LHCN-M2 (cell line): Measurements from ENCODE around the gene RNF111. TPM values are rescaled to one million over a fixed set of nuclear protein-coding genes. Genes with fewer than 3 reads are reported as not detected.
A peak's percentile ranks its signal among the peaks of the same experiment; 100 is the strongest.
"Not testable (repeated sequence)": the region's sequence is repeated elsewhere in the genome, so short reads cannot be mapped to it uniquely, and the experiment has no call there.

Source experiments
- DNase-seq: peaks from one replicate; pipeline ENCODE4 v3.0.0-alpha.2; 2012; ENCODE audit warnings: low read depth
- total RNA-seq: library from RNA; depleted of rRNA; stranded (reverse); fragments of >200 nt; gene quantifications from 2 replicates; pipeline ENCODE4 v1.2.3, GENCODE V29; 2014

Gene RNF111
- total RNA-seq, 1 experiment from 2014 or later: 22.4 TPM

DNA sequence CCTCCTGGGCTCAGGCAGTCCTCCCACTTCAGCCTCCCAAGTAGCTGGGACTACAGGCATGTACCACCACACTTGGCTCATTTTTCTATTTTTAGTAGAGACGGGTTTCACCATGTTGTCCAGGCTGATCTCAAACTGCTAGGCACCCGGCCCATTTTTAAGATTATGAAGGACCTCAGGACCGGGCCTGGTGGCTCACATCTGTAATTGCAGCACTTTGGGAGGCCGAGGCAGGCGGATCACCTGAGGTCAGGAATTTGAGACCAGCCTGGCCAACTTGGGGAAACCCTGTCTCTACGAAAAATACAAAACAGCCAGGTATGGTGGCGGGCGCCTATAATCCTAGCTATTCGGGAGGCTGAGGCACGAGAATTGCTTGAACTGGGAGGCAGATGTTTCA, 12.8 kb downstream of the RNF111 start:
- DNase-seq: not testable (repeated sequence)

DNA sequence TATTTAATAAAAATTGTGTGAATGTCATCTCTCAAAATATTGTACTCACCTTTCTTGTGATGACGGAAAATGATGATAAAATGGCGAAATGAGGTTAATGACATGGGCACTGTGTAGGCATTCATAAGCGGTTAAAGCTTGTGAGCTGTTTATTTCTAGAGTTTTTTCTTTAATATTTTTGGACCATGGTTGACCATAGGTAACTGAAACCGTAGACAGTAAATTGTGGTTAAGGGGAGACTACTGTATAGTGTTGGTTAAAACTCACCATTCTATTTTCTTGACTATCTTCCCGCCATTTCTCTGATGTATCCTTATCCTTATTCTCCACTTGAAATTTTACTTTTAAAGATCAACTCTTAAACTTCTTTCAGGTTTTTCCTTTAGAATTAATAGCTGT, 14.5 kb downstream of the RNF111 start:
- DNase-seq: no peak

DNA sequence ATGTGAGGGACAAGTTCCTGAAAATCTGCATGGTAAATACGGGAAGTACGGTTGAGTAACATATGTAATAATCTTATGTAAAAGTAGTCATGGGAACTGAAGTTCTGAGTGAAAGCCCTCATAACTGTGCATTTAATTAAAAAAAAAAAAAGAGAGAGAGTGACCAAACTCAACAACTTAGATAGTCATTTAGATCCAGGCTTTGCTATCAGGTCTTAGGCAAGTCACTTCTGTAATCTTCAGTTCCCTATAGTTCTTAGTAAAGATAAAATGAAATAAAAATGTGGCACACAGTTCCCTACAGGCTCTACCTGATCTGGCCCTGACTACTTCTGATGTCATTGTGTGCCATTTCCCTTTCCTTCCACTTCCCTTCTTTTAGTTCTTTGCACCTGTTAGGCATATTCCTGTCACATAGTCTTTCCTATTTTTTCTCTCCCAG, 15.0 kb downstream of the RNF111 start:
- no peak for DNase-seq

DNA sequence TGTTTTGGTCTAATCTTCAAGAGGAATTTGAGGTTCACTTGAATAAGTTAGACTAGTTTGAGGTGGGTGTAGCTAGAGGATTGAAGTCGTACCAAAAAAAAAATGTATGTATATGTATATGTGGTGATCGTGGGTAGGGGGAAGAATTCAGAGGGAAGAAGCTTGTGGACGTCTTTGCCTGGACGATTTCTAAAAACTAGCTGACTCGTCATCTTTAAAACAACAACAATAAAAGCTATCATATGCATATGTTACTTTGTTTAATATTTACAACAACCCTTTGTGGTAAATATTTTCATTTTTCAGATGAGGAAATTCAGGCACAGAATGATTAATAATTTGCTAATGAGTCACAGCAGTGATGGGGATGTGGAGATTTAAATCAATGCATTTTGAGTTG, 18.1 kb downstream of the RNF111 start:
- DNase-seq: no peak

DNA sequence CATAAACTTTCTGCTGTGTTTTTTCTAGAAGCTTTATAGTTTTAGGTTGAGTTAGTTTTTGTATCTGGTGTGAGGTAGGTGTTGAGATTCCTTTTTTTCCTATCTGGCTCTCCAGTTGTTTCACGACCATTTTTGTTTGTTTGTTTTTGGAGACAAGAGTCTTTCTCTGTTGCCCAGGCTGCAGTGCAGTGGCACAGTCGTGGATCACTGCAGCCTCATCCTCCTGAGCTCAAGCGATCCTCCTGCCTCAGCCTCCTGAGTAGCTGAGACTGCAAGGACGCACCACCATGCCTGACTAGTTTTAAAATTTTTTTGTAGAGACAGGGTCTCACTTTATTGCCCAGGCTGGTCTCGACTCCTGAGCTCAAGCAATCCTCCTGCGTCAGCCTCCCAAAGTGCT, 20.6 kb downstream of the RNF111 start:
- no peak for DNase-seq

DNA sequence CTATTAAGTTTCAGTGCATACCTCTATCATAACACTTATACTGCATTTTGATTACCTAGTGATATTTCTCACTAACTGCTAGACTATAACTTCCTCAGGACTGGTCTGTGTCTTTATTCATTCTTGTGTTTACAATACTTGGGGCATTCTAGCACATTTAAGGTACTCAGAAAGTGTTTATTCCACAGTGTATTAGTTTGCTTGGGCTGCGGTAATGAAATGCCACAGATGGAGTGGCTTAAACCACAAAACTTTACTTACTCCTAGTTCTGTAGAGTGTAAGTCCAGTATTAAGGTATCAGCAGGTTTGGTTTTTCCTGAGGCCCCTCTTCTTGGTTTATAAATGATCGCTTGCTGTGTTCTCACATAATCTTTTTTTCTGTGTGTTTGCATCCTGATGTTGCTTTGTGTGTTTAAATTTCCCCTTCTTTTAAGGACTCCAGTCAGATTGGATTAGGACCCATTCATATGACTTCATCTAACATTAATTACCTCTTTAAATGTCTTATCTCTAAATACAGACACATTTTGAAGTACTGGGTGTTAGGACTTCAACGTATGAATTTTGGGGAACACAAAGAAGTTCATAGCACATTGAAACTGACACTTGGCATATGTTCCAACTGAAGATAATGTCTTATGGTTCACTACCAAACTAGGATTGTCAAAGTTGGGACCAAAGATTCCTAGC, 23.9 kb downstream of the RNF111 start:
- no peak for DNase-seq

DNA sequence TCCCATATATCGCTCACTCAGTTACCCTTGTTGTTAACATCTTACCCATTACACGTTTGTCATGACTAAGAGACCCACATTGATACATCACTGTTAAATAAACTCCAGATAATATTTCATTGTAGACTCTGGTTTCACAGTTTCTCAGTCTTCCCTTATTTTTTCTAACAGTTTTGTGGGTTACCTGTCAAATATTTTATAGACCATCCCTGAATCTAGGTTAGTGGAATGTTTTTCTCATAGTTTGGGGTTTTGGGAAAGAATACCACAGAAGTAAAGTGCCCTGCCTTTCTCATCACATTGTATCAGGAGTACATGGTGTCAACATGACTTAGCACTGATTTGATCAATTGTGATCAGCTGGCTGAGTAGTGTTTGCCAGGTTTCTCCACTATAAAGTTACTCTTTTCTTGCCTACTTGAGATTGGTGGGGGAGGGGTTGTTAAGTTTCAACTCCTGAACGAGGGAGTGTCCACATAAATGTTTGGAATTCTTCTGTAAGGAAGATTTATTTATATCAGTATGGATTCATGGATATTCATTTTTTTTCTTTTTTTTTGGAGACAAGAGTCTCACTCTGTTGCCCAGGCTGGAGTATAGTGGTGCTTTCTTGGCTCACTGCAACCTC, 25.9 kb downstream of the RNF111 start:
- peak; percentile 24 for DNase-seq

DNA sequence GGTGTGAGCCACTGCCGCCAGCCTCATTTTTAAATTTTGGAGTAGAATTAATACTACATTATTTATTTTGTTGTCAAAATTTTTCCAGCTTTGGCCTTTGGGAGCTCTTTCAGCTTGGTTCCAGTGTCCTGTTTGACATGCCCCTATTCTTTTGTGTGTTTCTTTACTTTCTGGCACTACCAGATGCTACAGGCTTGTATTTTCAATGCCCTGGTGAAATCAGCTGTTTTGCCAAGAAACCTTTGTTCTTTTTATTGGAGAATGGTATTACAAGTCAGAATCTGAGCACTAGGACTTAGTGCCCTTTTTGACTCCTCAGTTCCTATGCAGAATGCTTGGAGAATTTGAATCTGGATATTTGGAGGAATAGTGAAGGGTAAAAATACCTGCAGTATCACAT, 26.6 kb downstream of the RNF111 start:
- DNase-seq: no peak

DNA sequence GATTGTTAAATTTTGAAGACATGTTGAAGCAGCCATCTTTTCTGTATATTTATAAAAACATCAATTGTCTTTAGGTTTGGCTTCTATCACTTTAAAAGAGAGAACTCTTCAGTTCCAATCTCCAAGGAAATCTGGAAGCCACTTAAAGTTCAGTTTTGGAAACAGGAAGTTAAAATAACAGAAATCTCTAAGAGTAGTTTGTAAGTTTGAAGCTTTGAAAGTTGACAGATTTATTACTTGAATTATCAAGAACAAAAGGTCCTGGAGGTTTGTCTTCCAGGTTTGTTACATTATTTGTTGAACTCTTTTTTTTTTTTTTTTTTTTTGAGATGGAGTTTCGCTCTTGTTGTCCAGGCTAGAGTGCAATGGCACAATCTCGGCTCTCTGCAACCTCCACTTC, 30.0 kb downstream of the RNF111 start:
- no peak for DNase-seq

DNA sequence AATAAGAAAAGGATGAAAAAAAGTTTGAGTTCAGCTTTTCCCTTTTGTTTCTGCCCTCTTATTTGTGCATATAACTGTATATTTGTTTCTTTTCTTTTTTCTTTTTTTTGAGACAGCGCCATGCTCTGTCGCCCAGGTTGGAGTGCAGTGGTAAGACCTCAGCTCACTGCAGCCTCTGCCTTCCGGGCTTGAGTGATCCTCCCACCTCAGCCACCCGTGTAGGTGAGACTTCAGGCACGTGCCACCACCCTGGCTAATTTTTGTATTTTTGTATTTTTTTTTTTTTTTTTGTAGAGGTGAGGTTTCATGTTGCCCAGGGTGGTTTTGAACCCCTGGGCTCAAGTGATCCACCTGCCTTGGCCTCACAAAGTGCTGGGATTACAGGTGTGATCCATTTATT, 31.4 kb downstream of the RNF111 start:
- DNase-seq: no peak

DNA sequence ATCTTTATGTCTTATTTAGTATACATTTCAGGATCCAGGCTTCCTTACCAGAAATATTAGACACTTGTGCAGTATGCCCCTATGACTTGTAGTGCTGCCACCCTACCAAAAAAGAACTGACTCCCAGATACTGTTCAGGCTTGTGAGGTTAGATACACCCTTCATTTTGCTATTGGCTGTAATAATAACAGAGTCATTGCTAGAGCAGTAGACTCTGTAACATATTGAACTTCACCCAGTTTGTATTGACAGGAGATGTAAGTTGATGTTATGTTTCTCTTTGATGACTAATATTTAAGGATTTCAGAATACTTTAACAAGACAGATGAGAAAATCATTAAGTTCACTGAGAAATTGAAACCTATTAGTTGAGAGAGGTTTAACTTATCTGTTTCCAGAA, 32.9 kb downstream of the RNF111 start:
- no peak for DNase-seq

DNA sequence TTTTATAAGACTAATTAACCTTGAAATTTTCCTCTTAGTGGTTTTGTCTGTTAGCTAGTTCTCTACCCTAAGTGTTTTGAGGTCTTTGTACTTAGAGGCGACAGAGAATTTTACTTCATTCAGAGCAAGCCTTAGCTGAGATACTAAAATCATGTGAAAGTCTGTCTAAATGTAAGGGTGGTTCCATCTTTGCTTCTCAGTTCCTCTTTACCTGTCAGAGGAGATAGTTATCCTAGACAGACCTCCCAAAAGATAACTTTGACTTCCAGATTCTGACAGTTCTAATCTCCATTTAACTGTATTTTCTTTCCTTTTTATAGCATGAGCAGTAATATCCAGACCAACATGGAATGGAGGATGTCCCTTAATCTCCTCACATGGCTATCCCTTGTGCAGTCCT, 34.7 kb downstream of the RNF111 start:
- no peak for DNase-seq

DNA sequence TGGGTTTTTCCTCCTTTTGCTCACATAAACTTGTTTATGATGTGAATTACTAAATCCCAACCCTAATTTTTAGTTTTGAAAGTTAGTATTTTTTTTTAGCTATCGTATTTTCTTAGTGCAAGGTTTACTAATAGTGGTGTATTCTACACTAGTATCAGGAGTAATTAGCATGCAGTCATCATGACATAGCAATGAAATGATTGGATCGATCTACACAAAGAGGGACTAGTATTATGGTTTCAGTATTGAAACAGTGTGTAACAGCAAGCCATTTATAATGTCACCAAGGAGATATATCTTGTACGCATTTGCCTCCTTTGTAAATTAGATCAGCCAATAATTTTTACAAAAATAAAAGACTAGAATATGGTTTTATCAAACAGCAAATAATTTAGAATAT, 38.7 kb downstream of the RNF111 start:
- no peak for DNase-seq

DNA sequence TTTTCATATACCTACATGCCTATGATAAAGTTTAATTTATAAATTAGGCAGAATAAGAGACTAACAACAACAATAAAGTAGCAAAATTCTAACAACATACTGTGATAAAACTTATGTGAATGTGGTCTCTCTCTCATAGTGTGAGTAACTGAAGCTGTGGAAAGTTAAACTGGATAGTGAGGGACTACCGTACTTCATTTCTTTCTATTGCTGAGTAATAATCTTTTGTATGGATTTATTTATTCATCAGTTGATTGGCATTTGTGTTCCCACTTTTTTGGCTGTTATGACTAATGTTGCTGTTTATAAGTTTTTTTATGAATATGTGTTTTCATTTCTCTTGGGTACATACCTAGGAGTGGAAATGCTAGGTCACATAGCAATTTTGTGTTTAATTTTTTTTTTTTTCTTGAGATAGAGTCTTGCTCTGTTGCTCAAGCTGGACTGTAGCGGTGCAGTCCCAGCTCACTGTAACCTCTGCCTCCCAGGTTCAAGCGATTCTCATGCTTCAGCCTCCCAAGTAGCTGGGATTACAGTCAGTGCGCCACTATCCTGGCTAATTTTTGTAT, 41.0 kb downstream of the RNF111 start:
- peak; percentile 12 for DNase-seq

DNA sequence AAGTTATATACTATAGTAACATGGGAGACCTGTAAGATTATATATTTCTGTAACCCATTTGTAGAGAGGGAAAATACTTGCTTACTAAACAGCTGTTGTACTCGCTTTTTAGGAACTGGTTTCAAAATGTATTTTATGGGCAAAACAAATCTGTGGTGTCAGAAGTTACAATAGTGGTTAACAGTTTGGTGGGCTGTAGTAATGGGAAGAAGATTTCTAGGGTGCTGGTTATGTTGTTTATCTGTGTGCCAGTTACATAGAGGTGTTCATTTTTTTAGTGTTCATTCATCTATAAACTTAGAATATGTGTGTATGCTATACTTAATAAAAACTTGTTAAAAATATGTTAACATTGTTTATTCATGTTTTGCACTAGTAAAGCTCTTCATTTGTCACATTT, 42.1 kb downstream of the RNF111 start:
- DNase-seq: no peak

DNA sequence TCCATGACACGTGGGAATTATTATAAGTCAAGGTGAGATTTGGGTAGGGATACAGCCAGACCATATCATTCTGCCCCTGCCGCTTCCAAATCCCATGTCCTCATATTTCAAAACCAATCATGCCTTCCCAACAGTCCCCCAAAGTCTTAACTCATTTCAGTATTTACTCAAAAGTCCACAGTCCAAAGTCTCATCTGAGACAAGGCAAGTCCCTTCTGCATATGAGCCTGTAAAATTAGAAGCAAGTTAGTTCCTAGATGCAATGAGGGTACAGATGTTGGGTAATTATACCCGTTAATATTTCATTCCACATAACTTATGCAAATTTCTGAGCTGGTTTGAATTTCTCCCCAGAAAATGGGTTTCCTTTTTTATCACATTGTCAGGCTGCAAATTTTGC, 47.7 kb downstream of the RNF111 start:
- no peak for DNase-seq

DNA sequence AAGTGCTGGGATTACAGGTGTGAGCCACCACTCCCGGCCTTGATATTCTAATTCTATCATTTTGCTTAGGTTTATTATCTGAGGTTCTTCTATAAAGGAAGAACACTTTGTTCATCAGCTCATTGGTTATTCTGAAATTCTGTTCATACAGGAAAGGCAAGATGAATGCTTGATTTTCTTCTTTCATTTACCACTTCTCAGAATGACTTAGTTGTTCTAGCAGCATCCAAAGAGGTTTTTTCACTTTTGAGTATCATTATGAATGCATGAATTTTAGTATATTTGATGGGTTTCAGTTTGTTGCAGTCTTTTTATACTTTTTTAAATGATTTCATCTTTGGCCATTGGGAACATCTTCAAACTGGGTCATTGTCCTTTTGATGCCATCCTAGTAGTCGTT, 51.8 kb downstream of the RNF111 start:
- no peak for DNase-seq

DNA sequence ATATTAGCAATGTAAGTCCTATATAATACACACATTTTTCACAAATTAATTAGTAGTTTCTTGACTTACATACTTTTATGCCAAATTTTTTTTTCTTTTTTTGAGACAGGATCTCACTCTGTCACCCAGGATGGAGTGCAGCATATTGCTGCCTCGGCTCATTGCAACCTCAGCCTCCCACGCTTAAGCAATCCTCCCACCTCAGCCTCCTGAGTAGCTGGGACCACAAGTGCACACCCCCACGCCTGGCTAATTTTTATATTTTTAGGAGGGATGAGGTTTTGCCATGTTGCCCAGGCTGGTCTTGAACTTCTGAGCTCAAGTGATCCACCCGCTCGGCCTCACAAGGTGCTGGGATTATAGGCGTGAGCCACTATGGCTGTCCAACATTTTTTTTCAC, 54.6 kb downstream of the RNF111 start:
- DNase-seq: no peak

DNA sequence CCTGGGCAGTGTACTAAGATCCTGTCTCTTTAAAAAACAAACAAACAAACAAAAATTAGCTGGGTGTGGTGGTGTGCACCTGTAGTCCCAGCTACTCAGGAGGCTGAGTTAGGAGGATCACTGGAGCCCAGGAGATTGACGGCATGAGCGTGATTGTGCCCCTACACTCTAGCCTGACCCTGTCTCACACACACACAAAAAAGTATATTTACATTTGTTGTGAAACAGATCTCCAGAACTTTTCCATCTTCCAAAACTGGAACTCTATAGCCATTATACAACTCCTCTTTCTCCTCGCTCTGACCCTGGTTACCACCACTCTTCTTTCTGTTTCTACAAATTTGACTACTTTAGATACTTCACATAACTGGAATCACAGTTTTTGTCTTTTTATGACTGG, 61.4 kb downstream of the RNF111 start:
- no peak for DNase-seq

DNA sequence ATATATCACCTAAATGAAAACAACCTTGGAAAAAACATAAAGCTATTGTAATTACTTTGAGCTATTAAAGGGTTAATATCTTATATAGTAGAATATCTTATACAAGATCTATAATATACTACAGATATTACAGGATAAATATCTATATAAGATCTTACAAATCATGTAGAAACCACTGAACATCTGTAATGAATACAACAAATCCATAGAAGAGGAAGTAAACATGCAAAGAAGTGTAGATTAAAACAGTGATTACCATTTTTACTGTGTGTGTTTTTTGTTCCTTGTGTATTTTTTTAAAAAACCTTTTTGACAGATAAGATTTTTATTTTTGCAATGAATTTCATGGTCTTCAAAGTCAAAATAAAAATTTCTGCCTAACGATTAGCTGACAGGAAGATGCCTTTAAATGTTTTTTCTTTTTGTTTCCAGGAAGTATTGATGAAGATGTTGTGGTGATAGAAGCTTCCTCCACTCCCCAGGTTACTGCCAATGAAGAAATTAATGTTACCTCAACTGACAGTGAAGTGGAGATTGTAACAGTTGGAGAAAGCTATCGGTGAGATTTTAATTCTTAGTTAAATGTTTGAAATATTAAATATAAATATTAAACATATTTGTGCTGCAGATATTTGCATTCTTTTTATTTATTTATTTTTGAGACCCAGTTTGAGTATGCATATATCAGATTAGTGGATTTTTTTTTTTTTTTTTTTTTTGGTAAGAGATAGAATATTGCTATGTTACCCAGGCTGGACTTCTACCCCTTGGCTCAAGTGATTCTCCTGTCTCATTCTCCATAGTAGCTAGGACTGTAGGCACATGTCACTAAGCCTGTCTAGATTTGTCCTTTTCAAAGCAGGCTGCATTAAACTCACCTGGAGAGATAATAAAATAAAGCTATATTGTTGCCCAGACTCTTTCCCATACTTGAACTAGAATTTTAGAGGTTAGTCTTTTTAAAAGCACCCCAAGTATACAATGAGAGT, 64.7 kb downstream of the RNF111 start:
- no peak for DNase-seq

DNA sequence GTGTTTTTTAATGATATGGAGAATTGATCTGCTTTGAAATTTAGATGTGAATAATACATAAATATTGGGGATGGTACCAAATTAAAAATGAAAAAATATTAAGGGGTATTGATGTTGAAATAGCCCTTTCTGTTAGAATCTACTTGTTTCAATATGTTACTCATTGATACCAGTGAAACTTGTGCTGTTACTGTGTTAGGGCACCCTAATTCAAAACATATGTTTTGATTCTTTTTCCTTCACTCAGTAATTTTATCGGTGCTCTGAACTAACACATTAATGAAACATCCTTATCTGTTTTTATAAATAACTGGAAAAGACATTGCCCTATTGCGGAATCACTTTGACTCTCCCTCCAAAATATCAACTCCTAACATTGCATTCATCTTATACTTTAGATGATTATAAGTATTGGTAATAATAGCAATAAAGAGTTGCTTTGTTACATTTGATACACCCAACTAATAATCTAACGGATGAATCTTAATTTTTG, 65.5 kb downstream of the RNF111 start:
- no peak for DNase-seq

DNA sequence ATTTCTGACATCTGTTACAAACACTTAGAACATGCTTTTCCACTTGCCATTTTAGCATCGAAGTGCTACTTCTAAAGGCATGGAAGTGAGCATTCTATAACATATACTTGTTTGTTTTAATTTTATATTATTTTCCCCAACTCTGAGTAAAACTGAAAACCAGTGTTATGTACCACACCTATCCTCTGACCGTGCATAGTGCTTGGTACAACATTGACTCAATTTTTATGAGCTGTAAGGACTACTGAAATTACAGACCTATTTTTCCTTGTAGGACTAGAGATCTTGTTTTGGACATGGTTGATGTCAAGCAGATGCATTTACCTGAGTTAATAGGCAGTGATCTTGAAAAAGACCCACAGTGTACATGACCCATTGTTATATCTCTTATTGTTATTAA, 66.0 kb downstream of the RNF111 start:
- no peak for DNase-seq
